K562 (cell line): ENCODE measurements around the gene SPINK4.

Source experiments
- ELF1 ChIP-seq: fragments of 200-800 bp; sonication (Bioruptor generic); IDR thresholded peaks from 2 replicates; pipeline ENCODE4 v1.6.1; 2016; ENCODE audit warnings: missing genetic modification characterization, missing compliant biosample characterization
- NFYB ChIP-seq: IDR thresholded peaks from 2 replicates; pipeline ENCODE4 v1.6.1; 2011; ENCODE audit warnings: mild to moderate bottlenecking, moderate library complexity; ENCODE audit not compliant: insufficient read length; ENCODE audit errors: extremely low read depth
- POLR2AphosphoS5 ChIP-seq: IDR thresholded peaks from 2 replicates; pipeline ENCODE4 v1.6.1; 2011; ENCODE audit warnings: mild to moderate bottlenecking, low read depth, low read length, moderate library complexity; ENCODE audit not compliant: control insufficient read depth, insufficient read depth
- RAD51 ChIP-seq: fragments of 450-650 bp; IDR thresholded peaks from 2 replicates; pipeline ENCODE4 v1.7.1; 2016; ENCODE audit warnings: low read depth, mild to moderate bottlenecking, borderline replicate concordance
- TEAD2 ChIP-seq: fragments of 450-650 bp; IDR thresholded peaks from 2 replicates; pipeline ENCODE4 v1.6.1; 2016; ENCODE audit warnings: missing genetic modification characterization, control low read depth, missing compliant biosample characterization
- ZNF449 ChIP-seq: fragments of 250-450 bp; sonication (Bioruptor Pico); IDR thresholded peaks from 2 replicates; pipeline ENCODE4 v1.8.0; 2022; ENCODE audit warnings: moderate library complexity, mild to moderate bottlenecking, inconsistent platforms
- TF ChIP-seq, protein P1 (sequence below): sonication (generic); formaldehyde crosslinking; IDR thresholded peaks from 2 replicates; pipeline ENCODE4 v1.8.1; 2023; ENCODE audit warnings: mild to moderate bottlenecking, missing genetic modification reagents

- TF ChIP-seq ZNF449 (no peak), NFYB (no peak), POLR2AphosphoS5 (peak; percentile 55; the same call in 1 of the 2 replicates), RAD51 (peak; percentile 96), ELF1 (peak; percentile 82), TEAD2 (no peak)
- TF ChIP-seq, protein P1, sequence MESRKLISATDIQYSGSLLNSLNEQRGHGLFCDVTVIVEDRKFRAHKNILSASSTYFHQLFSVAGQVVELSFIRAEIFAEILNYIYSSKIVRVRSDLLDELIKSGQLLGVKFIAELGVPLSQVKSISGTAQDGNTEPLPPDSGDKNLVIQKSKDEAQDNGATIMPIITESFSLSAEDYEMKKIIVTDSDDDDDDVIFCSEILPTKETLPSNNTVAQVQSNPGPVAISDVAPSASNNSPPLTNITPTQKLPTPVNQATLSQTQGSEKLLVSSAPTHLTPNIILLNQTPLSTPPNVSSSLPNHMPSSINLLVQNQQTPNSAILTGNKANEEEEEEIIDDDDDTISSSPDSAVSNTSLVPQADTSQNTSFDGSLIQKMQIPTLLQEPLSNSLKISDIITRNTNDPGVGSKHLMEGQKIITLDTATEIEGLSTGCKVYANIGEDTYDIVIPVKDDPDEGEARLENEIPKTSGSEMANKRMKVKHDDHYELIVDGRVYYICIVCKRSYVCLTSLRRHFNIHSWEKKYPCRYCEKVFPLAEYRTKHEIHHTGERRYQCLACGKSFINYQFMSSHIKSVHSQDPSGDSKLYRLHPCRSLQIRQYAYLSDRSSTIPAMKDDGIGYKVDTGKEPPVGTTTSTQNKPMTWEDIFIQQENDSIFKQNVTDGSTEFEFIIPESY (CRISPR knock-in tag): no peak; the same call in none of the 2 replicates
Observed at GRCh38 chr9:33290247-33291030, 50.5 kb downstream of the SPINK4 start, which contains the start of gene NFX1.
